Breast epithelium (tissue), 3 donors: ENCODE results near the gene ZNF765.
"Not testable (repeated sequence)": the region's sequence is repeated elsewhere in the genome, so short reads cannot be mapped to it uniquely, and the experiment has no call there.

Experiments
- CTCF ChIP-seq, 3 donors: fragments of 450-650 bp; IDR thresholded peaks; one replicate each; pipeline ENCODE4 v1.5.1; 2016 to 2017; ENCODE audit warnings: antibody characterized with exemption in 3 of 3, mild to moderate bottlenecking in 3 of 3, moderate library complexity in 3 of 3
- POLR2A ChIP-seq: fragments of 450-650 bp; IDR thresholded peaks from one replicate; pipeline ENCODE4 v1.6.1; 2016; ENCODE audit warnings: antibody characterized with exemption, mild to moderate bottlenecking, moderate library complexity

GRCh38 chr19:53423074-53423473 is 28.1 kb downstream of the ZNF765 start:
- not testable (repeated sequence) for TF ChIP-seq POLR2A; CTCF (IDR thresholded peaks at IDR 0.05)
